HepG2 (cell line): ENCODE results near the gene LCN1. TPM values are rescaled to one million over a fixed set of nuclear protein-coding genes. Genes with fewer than 3 reads are reported as not detected.

Source experiments
- AHDC1 ChIP-seq: sonication (generic); formaldehyde crosslinking; IDR thresholded peaks from 2 replicates; pipeline ENCODE4 v1.5.1; 2020; ENCODE audit warnings: mild to moderate bottlenecking, missing genetic modification reagents, borderline replicate concordance
- GZF1 ChIP-seq: sonication (generic); formaldehyde crosslinking; IDR thresholded peaks from 2 replicates; pipeline ENCODE4 v1.5.1; 2020; ENCODE audit warnings: mild to moderate bottlenecking, missing genetic modification reagents
- HMGA1 ChIP-seq: sonication (generic); formaldehyde crosslinking; conservative IDR thresholded peaks from 2 replicates; pipeline ENCODE4 v1.4.0; 2020; ENCODE audit warnings: missing genetic modification reagents
- PHF5A ChIP-seq: IDR thresholded peaks from one replicate; pipeline ENCODE4 v1.6.1; 2018; ENCODE audit warnings: low read depth, missing genetic modification reagents; ENCODE audit not compliant: unreplicated experiment
- POLR2A ChIP-seq, 2 experiments: IDR thresholded peaks; 2 replicates each; pipeline ENCODE4 v1.6.1; 2011; ENCODE audit warnings: low read depth in 2 of 2, low read length in 2 of 2, mild to moderate bottlenecking in 1 of 2, moderate library complexity in 1 of 2; ENCODE audit not compliant: insufficient read depth in 1 of 2
- TEF ChIP-seq: sonication (generic); formaldehyde crosslinking; IDR thresholded peaks from 2 replicates; pipeline ENCODE4 v1.5.0; 2020; ENCODE audit warnings: missing genetic modification reagents
- TGIF2 ChIP-seq: IDR thresholded peaks from 2 replicates; pipeline ENCODE4 v1.6.1; 2016; ENCODE audit warnings: control low read depth, missing compliant biosample characterization
- TMF1 ChIP-seq: sonication (generic); formaldehyde crosslinking; IDR thresholded peaks from 2 replicates; pipeline ENCODE4 v1.8.1; 2022; ENCODE audit warnings: low read depth, missing genetic modification reagents
- ZBTB39 ChIP-seq: sonication (generic); formaldehyde crosslinking; IDR thresholded peaks from 2 replicates; pipeline ENCODE4 v1.5.0; 2020; ENCODE audit warnings: missing genetic modification reagents
- ZNF138 ChIP-seq: sonication (generic); formaldehyde crosslinking; IDR thresholded peaks from 2 replicates; pipeline ENCODE4 v1.5.0; 2020; ENCODE audit warnings: mild to moderate bottlenecking, low read depth, missing genetic modification reagents
- ZNF230 ChIP-seq: sonication (generic); formaldehyde crosslinking; IDR thresholded peaks from 2 replicates; pipeline ENCODE4 v1.4.0; 2020; ENCODE audit warnings: mild to moderate bottlenecking, missing genetic modification reagents
- ZNF3 ChIP-seq: IDR thresholded peaks from 2 replicates; pipeline ENCODE4 v1.7.0; 2017; ENCODE audit warnings: inconsistent platforms
- polyA plus RNA-seq, 8 experiments: library from polyadenylated mRNA; depleted of rRNA in 3 of 8; stranded (reverse) in 7 of 8; unstranded in 1 of 8; fragments of >200 nt; fragmentation: Illumina TruSeq in 4 of 8; extraction: Trizol in 4 of 8; gene quantifications; 2 replicates each; pipeline versions ENCODE4 v1.2.1 to v1.2.3, GENCODE V29; 2011 to 2016; ENCODE audit warnings: low read depth in 4 of 8, missing spikeins in 1 of 8, mixed read lengths in 1 of 8; ENCODE audit not compliant: insufficient read depth in 1 of 8
- total RNA-seq, 5 experiments: library from RNA; depleted of rRNA; stranded (reverse); fragments of >200 nt; fragmentation: Illumina TruSeq; extraction: Trizol; gene quantifications; 2 replicates each; pipeline ENCODE4 v1.2.3, GENCODE V29; 2016; ENCODE audit warnings: low read depth in 1 of 5
- TF ChIP-seq, protein P1 (sequence below): sonication (generic); formaldehyde crosslinking; IDR thresholded peaks from 2 replicates; pipeline ENCODE4 v1.4.0; 2020; ENCODE audit warnings: mild to moderate bottlenecking, missing genetic modification reagents

LCN1 gene
- total and polyA plus RNA-seq, 2 of the 13 experiments (the other 11 are each of a cell fraction or from before 2014, with no cell fraction given): not detected

GRCh38 chr9:135494791-135495559 is 26.3 kb upstream of the LCN1 start (continued):
- TF ChIP-seq AHDC1 (CRISPR knock-in tag) (no peak), TEF (no peak), ZNF230 (CRISPR knock-in tag) (no peak), GZF1 (CRISPR knock-in tag) (no peak), POLR2A (IDR thresholded peaks at IDR 0.05; ENCODE audit: insufficient read depth in 1 of 2, low read depth in 2 of 2, low read length in 2 of 2) (no peak), PHF5A (CRISPR knock-in tag) (no peak), ZBTB39 (CRISPR knock-in tag) (no peak), TMF1 (CRISPR knock-in tag) (no peak), TGIF2 (CRISPR knock-in tag) (no peak), ZNF138 (no peak), ZNF3 (CRISPR knock-in tag) (no peak), HMGA1 (CRISPR knock-in tag) (no peak)
- TF ChIP-seq, protein P1, sequence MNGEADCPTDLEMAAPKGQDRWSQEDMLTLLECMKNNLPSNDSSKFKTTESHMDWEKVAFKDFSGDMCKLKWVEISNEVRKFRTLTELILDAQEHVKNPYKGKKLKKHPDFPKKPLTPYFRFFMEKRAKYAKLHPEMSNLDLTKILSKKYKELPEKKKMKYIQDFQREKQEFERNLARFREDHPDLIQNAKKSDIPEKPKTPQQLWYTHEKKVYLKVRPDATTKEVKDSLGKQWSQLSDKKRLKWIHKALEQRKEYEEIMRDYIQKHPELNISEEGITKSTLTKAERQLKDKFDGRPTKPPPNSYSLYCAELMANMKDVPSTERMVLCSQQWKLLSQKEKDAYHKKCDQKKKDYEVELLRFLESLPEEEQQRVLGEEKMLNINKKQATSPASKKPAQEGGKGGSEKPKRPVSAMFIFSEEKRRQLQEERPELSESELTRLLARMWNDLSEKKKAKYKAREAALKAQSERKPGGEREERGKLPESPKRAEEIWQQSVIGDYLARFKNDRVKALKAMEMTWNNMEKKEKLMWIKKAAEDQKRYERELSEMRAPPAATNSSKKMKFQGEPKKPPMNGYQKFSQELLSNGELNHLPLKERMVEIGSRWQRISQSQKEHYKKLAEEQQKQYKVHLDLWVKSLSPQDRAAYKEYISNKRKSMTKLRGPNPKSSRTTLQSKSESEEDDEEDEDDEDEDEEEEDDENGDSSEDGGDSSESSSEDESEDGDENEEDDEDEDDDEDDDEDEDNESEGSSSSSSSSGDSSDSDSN (CRISPR knock-in tag): no peak
